Mammary epithelial cell (primary cell): ENCODE results near the gene GRID1.

Experiments
- EZH2 ChIP-seq: IDR thresholded peaks from 2 replicates; pipeline ENCODE4 v1.6.1; 2012; ENCODE audit warnings: low read length, inconsistent platforms, borderline replicate concordance
- TF ChIP-seq, protein P1 (sequence below), 2 donors: IDR thresholded peaks in 1 of 2; conservative IDR thresholded peaks in 1 of 2; 2 replicates each; pipeline ENCODE4 v1.5.1; 2011 to 2012; ENCODE audit warnings: inconsistent platforms in 2 of 2, low read length in 2 of 2, mild to moderate bottlenecking in 2 of 2, control low read depth in 1 of 2, low read depth in 1 of 2; ENCODE audit not compliant: insufficient read depth in 1 of 2; ENCODE audit errors: extremely low read depth in 1 of 2

DNA sequence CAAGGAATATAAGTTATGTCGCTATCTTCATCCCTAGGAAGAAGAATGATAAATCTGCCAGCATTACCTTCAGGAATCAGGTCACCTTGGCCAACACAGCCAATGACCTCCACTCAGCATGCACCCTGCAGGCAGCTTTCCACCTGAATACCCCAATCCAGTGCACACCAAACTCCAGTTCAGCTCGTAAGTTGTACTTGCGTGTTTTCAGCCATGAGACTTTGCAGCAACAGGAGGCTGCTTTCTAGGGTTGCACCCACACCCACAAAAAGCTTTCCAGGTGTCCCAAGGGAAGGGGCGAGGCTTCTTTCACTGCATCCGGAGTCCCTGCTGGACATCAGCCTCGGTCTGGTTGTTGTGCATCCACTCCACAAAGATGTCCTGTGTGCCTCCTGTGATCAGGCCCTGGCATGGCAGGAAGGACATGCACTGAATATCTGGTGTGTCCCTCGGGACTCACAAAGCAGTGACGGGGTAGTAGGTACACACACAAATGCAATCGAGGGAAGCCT, 282.9 kb downstream of the GRID1 start:
- TF ChIP-seq, protein P1, sequence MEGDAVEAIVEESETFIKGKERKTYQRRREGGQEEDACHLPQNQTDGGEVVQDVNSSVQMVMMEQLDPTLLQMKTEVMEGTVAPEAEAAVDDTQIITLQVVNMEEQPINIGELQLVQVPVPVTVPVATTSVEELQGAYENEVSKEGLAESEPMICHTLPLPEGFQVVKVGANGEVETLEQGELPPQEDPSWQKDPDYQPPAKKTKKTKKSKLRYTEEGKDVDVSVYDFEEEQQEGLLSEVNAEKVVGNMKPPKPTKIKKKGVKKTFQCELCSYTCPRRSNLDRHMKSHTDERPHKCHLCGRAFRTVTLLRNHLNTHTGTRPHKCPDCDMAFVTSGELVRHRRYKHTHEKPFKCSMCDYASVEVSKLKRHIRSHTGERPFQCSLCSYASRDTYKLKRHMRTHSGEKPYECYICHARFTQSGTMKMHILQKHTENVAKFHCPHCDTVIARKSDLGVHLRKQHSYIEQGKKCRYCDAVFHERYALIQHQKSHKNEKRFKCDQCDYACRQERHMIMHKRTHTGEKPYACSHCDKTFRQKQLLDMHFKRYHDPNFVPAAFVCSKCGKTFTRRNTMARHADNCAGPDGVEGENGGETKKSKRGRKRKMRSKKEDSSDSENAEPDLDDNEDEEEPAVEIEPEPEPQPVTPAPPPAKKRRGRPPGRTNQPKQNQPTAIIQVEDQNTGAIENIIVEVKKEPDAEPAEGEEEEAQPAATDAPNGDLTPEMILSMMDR (conservative IDR thresholded peaks at IDR 0.05 in 1 of 2, IDR thresholded peaks at IDR 0.05 in 1 of 2; ENCODE audit: extremely low read depth in 1 of 2, insufficient read depth in 1 of 2, low read depth in 1 of 2, low read length in 2 of 2): no peak
- TF ChIP-seq EZH2: no peak
